Spleen (tissue), 7 donors: ENCODE measurements around the gene ESRRB.

Experiments
- CTCF ChIP-seq, 11 experiments: fragments of 200-600 bp in 7 of 11; fragments of 450-650 bp in 4 of 11; sonication (generic) in 4 of 11; IDR thresholded peaks in 8 of 11; conservative IDR thresholded peaks in 3 of 11; 1 replicate in 7 of 11; 2 replicates in 4 of 11; pipeline versions ENCODE4 v1.4.0 to v1.8.0; 2016 to 2021; ENCODE audit warnings: antibody characterized with exemption in 11 of 11, inconsistent platforms in 4 of 11, mild to moderate bottlenecking in 1 of 11
- POLR2A ChIP-seq, 3 donors: fragments of 450-650 bp; IDR thresholded peaks; one replicate each; pipeline ENCODE4 v1.5.1; 2017; ENCODE audit warnings: antibody characterized with exemption in 3 of 3, mild to moderate bottlenecking in 1 of 3
- donor health status: DM: no; HTN: no; CAD: no; lungs with moderate emphysema.
- donor health status: DM: no; HTN: no; CAD: no.
- donor health status: DM: no; HTN: no; CAD: no.

- no peak for TF ChIP-seq POLR2A (IDR thresholded peaks at IDR 0.05)
- no peak for TF ChIP-seq CTCF (IDR thresholded peaks at IDR 0.05 in 8 of 11, conservative IDR thresholded peaks at IDR 0.05 in 3 of 11)
Measured at GRCh38 chr14:76484355-76484754, 108.4 kb downstream of the ESRRB start.
